Upper lobe of right lung (tissue), 1 donor: ENCODE data around the gene TMEM238. TPM values are rescaled to one million over a fixed set of nuclear protein-coding genes. Genes with fewer than 3 reads are reported as not detected.

Experiments used
- ATAC-seq: fragments of 200-7000 bp; cut with Tn5 transposase; one replicate; pipeline ENCODE4 v1.9.1; 2020; ENCODE audit warnings: mild to moderate bottlenecking, moderate library complexity
- DNase-seq: peaks from one replicate; pipeline ENCODE4 v3.0.0-alpha.2; 2020
- H3K27ac ChIP-seq: fragments of 200-600 bp; one replicate; pipeline ENCODE4 v1.8.0; 2022
- H3K27me3 ChIP-seq: fragments of 200-600 bp; one replicate; pipeline ENCODE4 v1.8.0; 2022; ENCODE audit warnings: mild to moderate bottlenecking
- H3K36me3 ChIP-seq: fragments of 200-600 bp; one replicate; pipeline ENCODE4 v1.8.0; 2022
- H3K4me1 ChIP-seq: fragments of 200-600 bp; one replicate; pipeline ENCODE4 v1.8.0; 2022
- H3K4me3 ChIP-seq: fragments of 200-600 bp; one replicate; pipeline ENCODE4 v1.8.0; 2022; ENCODE audit warnings: mild to moderate bottlenecking
- H3K9me3 ChIP-seq: fragments of 200-600 bp; one replicate; pipeline ENCODE4 v1.8.0; 2022
- intact Hi-C: fragments of 100-400 bp; cut with DNase I; formaldehyde crosslinking; loops from one replicate; pipeline ENCODE4 v1.11.0; 2022
- total RNA-seq: library from RNA; stranded (reverse); fragmentation: NEBNext Ultra II Directional; extraction: Animal tissue kit (Norgen Biotek cat#: 25700); gene quantifications from one replicate; pipeline ENCODE4 v1.2.1, GENCODE V29; 2021
- TF ChIP-seq, protein P1 (sequence below): fragments of 200-600 bp; IDR thresholded peaks from one replicate; pipeline ENCODE4 v1.8.0; 2022; ENCODE audit warnings: antibody characterized with exemption
- donor health status: DM: no; HTN: yes; CAD: no; lungs with severe emphysema.

The TMEM238 gene
- total RNA-seq, 1 donor from 2014 or later = 19.8 TPM

- Histone ChIP-seq H3K27me3 (peaks cover 20% of the 10 kb centered on the region), H3K4me1 (no peaks in the 10 kb centered on the region), H3K4me3 (no peak overlapping the region), H3K9me3 (no peaks in the 10 kb centered on the region), H3K27ac (no peak overlapping the region), H3K36me3 (peaks cover 6% of the 10 kb centered on the region)
- ATAC-seq (no peak), DNase-seq (no peak)
- intact Hi-C loops = no loop called here
- TF ChIP-seq, protein P1, sequence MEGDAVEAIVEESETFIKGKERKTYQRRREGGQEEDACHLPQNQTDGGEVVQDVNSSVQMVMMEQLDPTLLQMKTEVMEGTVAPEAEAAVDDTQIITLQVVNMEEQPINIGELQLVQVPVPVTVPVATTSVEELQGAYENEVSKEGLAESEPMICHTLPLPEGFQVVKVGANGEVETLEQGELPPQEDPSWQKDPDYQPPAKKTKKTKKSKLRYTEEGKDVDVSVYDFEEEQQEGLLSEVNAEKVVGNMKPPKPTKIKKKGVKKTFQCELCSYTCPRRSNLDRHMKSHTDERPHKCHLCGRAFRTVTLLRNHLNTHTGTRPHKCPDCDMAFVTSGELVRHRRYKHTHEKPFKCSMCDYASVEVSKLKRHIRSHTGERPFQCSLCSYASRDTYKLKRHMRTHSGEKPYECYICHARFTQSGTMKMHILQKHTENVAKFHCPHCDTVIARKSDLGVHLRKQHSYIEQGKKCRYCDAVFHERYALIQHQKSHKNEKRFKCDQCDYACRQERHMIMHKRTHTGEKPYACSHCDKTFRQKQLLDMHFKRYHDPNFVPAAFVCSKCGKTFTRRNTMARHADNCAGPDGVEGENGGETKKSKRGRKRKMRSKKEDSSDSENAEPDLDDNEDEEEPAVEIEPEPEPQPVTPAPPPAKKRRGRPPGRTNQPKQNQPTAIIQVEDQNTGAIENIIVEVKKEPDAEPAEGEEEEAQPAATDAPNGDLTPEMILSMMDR = no peak
Measured at GRCh38 chr19:55347442-55348009, 36.6 kb downstream of the TMEM238 start.

GRCh38 chr19:55346725-55347441, 37.2 kb downstream of the TMEM238 start:
- no peak for ATAC-seq
- intact Hi-C loops = no loop called here

GRCh38 chr19:55345818-55346724, 38.0 kb downstream of the TMEM238 start:
- peaks cover 6% of the 10 kb centered on the region for H3K36me3 ChIP-seq
- TF ChIP-seq, protein P1 = no peak
- DNase-seq (no peak), ATAC-seq (no peak)
- no peaks in the 10 kb centered on the region for H3K4me1 ChIP-seq
- H3K9me3 ChIP-seq = no peaks in the 10 kb centered on the region
- no peak overlapping the region for H3K27ac ChIP-seq
- H3K4me3 ChIP-seq = no peak overlapping the region
- intact Hi-C loops = no loop called here
- H3K27me3 ChIP-seq = peaks cover 7% of the 10 kb centered on the region

More at GRCh38 chr19:55346725-55347441, 37.2 kb downstream of the TMEM238 start:
- DNase-seq = no peak
- Histone ChIP-seq H3K4me3 (no peak overlapping the region), H3K27me3 (peaks cover 14% of the 10 kb centered on the region), H3K9me3 (no peaks in the 10 kb centered on the region), H3K36me3 (peaks cover 6% of the 10 kb centered on the region), H3K27ac (no peak overlapping the region), H3K4me1 (no peaks in the 10 kb centered on the region)
- TF ChIP-seq, protein P1 = no peak

DNA sequence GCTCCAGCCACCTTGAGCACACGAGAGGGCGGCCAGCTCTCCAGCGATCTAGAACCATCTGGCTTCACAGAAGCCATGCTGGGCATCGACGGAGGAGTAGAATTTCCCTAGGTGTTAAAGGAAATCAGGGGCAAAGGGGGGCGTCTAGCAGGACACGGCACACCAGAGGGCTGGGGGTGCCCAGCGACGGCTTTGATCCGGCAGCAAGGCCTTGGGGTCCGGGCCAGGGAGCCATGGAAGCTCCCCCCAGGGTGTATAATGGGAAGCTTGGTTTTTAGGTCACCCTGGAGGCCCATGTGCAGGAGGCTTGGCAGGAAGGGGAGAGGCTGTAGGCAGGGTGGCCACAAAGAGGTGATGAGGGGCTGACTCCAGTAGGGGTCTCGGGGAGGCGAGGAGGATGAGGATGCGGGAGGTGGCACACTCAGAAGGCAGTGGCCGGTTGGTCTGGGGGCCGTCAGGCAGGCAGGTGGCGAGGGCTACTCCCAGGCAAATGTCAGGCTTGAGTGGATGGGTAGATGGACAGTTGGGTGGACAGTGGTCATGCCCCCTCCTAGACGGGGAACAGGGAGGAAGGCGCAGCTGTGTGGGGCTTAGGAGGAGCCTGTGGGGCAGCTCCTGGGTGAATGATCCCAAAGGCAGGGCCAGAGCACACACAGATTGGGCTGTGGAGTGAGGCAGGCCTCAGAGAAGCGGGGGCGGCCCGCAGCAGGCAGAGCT, 38.8 kb downstream of the TMEM238 start:
- Histone ChIP-seq H3K36me3 (peaks cover 6% of the 10 kb centered on the region), H3K4me1 (peaks cover 4% of the 10 kb centered on the region), H3K4me3 (no peak overlapping the region), H3K27me3 (no peaks in the 10 kb centered on the region), H3K9me3 (no peaks in the 10 kb centered on the region), H3K27ac (no peak overlapping the region)
- intact Hi-C loops = no loop called here
- DNase-seq = no peak
- TF ChIP-seq, protein P1 = no peak
- ATAC-seq = no peak

GRCh38 chr19:55344444-55344843, 39.6 kb downstream of the TMEM238 start:
- Histone ChIP-seq H3K9me3 (no peaks in the 10 kb centered on the region), H3K4me1 (peaks cover 5% of the 10 kb centered on the region), H3K36me3 (peaks cover 6% of the 10 kb centered on the region), H3K27ac (no peak overlapping the region), H3K4me3 (no peak overlapping the region), H3K27me3 (no peaks in the 10 kb centered on the region)
- ATAC-seq (no peak), DNase-seq (no peak)
- TF ChIP-seq, protein P1 = no peak
- intact Hi-C loops = no loop called here
